Tibial nerve (tissue), 4 donors: ENCODE measurements around the gene TCF12.

Experiments used
- EP300 ChIP-seq, 2 donors: sonication (generic); formaldehyde crosslinking; IDR thresholded peaks; one replicate each; pipeline ENCODE4 v1.6.1; 2017; ENCODE audit warnings: antibody characterized with exemption in 2 of 2, mild to moderate bottlenecking in 1 of 2
- POLR2A ChIP-seq, 2 donors: fragments of 450-650 bp; IDR thresholded peaks; one replicate each; pipeline ENCODE4 v1.6.1; 2017; ENCODE audit warnings: antibody characterized with exemption in 2 of 2, mild to moderate bottlenecking in 2 of 2, moderate library complexity in 2 of 2
- TF ChIP-seq, protein P1 (sequence below), 5 experiments: fragments of 200-600 bp in 3 of 5; fragments of 450-650 bp in 2 of 5; sonication (generic) in 3 of 5; IDR thresholded peaks; one replicate each; pipeline ENCODE4 v1.5.1; 2016 to 2019; ENCODE audit warnings: antibody characterized with exemption in 5 of 5, mild to moderate bottlenecking in 3 of 5, moderate library complexity in 2 of 5

GRCh38 chr15:56973463-56973862, 55.0 kb downstream of the TCF12 start:
- TF ChIP-seq, protein P1, sequence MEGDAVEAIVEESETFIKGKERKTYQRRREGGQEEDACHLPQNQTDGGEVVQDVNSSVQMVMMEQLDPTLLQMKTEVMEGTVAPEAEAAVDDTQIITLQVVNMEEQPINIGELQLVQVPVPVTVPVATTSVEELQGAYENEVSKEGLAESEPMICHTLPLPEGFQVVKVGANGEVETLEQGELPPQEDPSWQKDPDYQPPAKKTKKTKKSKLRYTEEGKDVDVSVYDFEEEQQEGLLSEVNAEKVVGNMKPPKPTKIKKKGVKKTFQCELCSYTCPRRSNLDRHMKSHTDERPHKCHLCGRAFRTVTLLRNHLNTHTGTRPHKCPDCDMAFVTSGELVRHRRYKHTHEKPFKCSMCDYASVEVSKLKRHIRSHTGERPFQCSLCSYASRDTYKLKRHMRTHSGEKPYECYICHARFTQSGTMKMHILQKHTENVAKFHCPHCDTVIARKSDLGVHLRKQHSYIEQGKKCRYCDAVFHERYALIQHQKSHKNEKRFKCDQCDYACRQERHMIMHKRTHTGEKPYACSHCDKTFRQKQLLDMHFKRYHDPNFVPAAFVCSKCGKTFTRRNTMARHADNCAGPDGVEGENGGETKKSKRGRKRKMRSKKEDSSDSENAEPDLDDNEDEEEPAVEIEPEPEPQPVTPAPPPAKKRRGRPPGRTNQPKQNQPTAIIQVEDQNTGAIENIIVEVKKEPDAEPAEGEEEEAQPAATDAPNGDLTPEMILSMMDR (IDR thresholded peaks at IDR 0.05) = no peak
- TF ChIP-seq POLR2A (IDR thresholded peaks at IDR 0.05) (no peak), EP300 (IDR thresholded peaks at IDR 0.05) (no peak)
